ENCODE results near the gene CDH7.

DNA sequence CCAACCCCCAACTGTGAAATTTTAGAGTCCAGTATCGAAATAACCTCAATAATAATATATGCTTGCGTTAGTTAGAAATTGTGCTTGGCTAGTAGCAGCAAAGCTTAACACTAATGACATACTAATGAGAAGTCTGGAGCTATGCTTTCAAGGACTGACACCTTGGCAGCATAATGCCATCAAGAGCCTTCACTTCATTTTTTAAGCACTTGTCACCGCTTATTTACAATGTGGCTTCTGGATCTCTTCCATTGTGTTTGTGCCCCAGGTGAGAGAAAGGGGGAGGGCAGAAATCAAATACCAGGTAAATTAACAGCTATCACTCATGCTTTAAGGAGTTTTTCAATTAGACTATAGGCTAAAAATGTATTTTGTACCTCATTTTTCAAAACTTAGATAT, 101.5 kb downstream of the CDH7 start:
- TF ChIP-seq CTCF (IDR thresholded peaks at IDR 0.05) (no peak), ZFX (IDR thresholded peaks at IDR 0.05; ENCODE audit: borderline replicate concordance) (no peak)
